NCI-H146 treated with DMSO at 0.1 percent for 48 hours (cell line): ENCODE results near the gene GRIK3.
"Not testable (repeated sequence)": the region's sequence is repeated elsewhere in the genome, so short reads cannot be mapped to it uniquely, and the experiment has no call there.

Experiments used
- DNase-seq: peaks from one replicate; lab custom pipeline; 2025; ENCODE audit not compliant: unreplicated experiment; lab: John Stamatoyannopoulos, UW

The GRIK3 gene

GRCh38 chr1:36911561-36912364 is 122.6 kb downstream of the GRIK3 start:
- no peak for DNase-seq

- no peak for DNase-seq
These were observed 123.3 kb downstream of the GRIK3 start for GRCh38 chr1:36910886-36911540.

GRCh38 chr1:36909946-36910725 is 124.2 kb downstream of the GRIK3 start:
- no peak for DNase-seq

GRCh38 chr1:36909359-36909758 is 125.0 kb downstream of the GRIK3 start:
- not testable (repeated sequence) for DNase-seq

- DNase-seq: no peak
These were observed 126.2 kb downstream of the GRIK3 start for GRCh38 chr1:36908096-36908495.

GRCh38 chr1:36906555-36906954 is 127.8 kb downstream of the GRIK3 start:
- no peak for DNase-seq

GRCh38 chr1:36905941-36906340 is 128.4 kb downstream of the GRIK3 start:
- no peak for DNase-seq

- no peak for DNase-seq
These were observed 134.2 kb downstream of the GRIK3 start for GRCh38 chr1:36900128-36900527.

- DNase-seq: not testable (repeated sequence)
These were observed 136.5 kb downstream of the GRIK3 start for GRCh38 chr1:36897813-36898212.

- DNase-seq: no peak
These were observed 139.5 kb downstream of the GRIK3 start for GRCh38 chr1:36894824-36895223.

GRCh38 chr1:36890776-36891175 is 143.5 kb downstream of the GRIK3 start:
- DNase-seq: no peak

- DNase-seq: no peak
These were observed 144.7 kb downstream of the GRIK3 start for GRCh38 chr1:36889478-36890226.

GRCh38 chr1:36888811-36889477 is 145.4 kb downstream of the GRIK3 start:
- no peak for DNase-seq

GRCh38 chr1:36885540-36886357 is 148.6 kb downstream of the GRIK3 start:
- DNase-seq: no peak

- DNase-seq: no peak
These were observed 149.5 kb downstream of the GRIK3 start for GRCh38 chr1:36884801-36885200.

- DNase-seq: no peak
These were observed 150.2 kb downstream of the GRIK3 start for GRCh38 chr1:36884029-36884701.

GRCh38 chr1:36883315-36883949 is 150.9 kb downstream of the GRIK3 start:
- DNase-seq: no peak

GRCh38 chr1:36882536-36883285 is 151.6 kb downstream of the GRIK3 start:
- DNase-seq: no peak
